ENCODE results near the gene COCH. TPM values are rescaled to one million over a fixed set of nuclear protein-coding genes. Genes with fewer than 3 reads are reported as not detected.

Gene COCH
- total RNA-seq, 1 experiment from 2014 or later: 6.7 TPM

DNA sequence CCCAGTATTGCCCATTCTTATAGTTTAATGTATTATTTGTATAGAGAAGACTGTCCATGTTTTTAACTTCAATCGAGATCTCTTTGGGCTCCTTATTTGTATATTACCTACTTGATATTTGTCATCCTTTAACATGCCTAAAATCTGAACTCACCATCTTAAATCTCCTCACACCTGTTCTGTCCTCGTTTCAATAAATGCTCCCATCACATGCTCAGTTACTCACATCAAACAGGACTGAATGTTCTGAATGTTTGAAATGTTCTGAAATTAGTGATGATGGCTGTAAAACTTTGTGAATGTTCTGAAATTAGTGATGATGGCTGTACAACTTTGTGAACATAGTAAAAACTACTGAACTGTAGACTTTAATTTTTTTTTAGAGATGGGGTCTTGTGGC lies 34.5 kb downstream of the COCH start (continued):
- TF ChIP-seq, protein P1, sequence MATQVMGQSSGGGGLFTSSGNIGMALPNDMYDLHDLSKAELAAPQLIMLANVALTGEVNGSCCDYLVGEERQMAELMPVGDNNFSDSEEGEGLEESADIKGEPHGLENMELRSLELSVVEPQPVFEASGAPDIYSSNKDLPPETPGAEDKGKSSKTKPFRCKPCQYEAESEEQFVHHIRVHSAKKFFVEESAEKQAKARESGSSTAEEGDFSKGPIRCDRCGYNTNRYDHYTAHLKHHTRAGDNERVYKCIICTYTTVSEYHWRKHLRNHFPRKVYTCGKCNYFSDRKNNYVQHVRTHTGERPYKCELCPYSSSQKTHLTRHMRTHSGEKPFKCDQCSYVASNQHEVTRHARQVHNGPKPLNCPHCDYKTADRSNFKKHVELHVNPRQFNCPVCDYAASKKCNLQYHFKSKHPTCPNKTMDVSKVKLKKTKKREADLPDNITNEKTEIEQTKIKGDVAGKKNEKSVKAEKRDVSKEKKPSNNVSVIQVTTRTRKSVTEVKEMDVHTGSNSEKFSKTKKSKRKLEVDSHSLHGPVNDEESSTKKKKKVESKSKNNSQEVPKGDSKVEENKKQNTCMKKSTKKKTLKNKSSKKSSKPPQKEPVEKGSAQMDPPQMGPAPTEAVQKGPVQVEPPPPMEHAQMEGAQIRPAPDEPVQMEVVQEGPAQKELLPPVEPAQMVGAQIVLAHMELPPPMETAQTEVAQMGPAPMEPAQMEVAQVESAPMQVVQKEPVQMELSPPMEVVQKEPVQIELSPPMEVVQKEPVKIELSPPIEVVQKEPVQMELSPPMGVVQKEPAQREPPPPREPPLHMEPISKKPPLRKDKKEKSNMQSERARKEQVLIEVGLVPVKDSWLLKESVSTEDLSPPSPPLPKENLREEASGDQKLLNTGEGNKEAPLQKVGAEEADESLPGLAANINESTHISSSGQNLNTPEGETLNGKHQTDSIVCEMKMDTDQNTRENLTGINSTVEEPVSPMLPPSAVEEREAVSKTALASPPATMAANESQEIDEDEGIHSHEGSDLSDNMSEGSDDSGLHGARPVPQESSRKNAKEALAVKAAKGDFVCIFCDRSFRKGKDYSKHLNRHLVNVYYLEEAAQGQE (IDR thresholded peaks at IDR 0.05; ENCODE audit: low read depth): no peak
- TF ChIP-seq CEBPB (IDR thresholded peaks at IDR 0.05; ENCODE audit: low read depth) (no peak), RAD21 (IDR thresholded peaks at IDR 0.05; ENCODE audit: low read depth) (no peak), POLR2A (IDR thresholded peaks at IDR 0.05; ENCODE audit: borderline replicate concordance, extremely low read depth, insufficient read depth, insufficient read length) (no peak), YY1 (IDR thresholded peaks at IDR 0.05; ENCODE audit: extremely low read depth, insufficient replicate concordance, low read depth, low read length) (no peak), SRF (IDR thresholded peaks at IDR 0.05; ENCODE audit: low read depth) (no peak)
- TF ChIP-seq, protein P2, sequence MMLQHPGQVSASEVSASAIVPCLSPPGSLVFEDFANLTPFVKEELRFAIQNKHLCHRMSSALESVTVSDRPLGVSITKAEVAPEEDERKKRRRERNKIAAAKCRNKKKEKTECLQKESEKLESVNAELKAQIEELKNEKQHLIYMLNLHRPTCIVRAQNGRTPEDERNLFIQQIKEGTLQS (IDR thresholded peaks at IDR 0.05): no peak

DNA sequence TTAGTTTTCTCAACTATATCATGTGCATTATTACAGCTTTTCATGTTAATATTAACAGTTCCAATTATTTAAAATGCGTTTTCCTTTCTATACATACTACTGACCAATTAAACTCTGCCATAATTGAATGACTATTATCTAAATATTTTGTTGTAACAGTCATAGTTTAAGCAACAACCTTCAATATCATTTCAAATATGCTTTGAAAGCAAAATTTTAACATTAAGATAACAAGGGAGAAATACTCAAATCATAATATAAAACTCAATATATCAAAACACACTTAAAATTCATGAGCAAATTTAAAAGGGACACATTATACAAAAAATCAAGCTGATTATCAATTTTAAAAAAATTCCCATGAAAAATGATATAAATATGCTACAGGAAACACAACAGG lies 40.5 kb downstream of the COCH start:
- Histone ChIP-seq H3K9ac (ENCODE audit: low read length) (no peak overlapping the region), H3K27ac (ENCODE audit: low read depth, low read length) (no peak overlapping the region), H3K4me3 (replicated peaks in 1 of 2; ENCODE audit: low read depth in 1 of 2, low read length in 2 of 2) (no peak overlapping the region), H3K27me3 (ENCODE audit: insufficient read depth, low read length) (no peaks in the 10 kb centered on the region), H3K79me2 (ENCODE audit: insufficient read depth, low read length) (peaks cover 16% of the 10 kb centered on the region), H3K4me1 (ENCODE audit: control insufficient read depth in 1 of 2, insufficient read depth in 2 of 2, low read length in 2 of 2) (no peaks in the 10 kb centered on the region), H4K20me1 (ENCODE audit: insufficient read depth) (peaks cover 13% of the 10 kb centered on the region), H2AFZ (ENCODE audit: low read depth, low read length, poor library complexity, severe bottlenecking) (no peak overlapping the region), H3K9me2 (ENCODE audit: insufficient read depth) (no peaks in the 10 kb centered on the region), H3K9me3 (ENCODE audit: control insufficient read depth in 1 of 2, insufficient read depth in 1 of 2, low read depth in 1 of 2, low read length in 2 of 2) (no peaks in the 10 kb centered on the region), H3K4me2 (ENCODE audit: low read length) (no peak overlapping the region), H3K36me3 (ENCODE audit: control insufficient read depth in 1 of 2, insufficient read depth in 2 of 2, low read length in 2 of 2) (peaks cover 10 to 17% of the 10 kb centered on the region in 2 experiments; a peak in 3 of 4 replicates)
- ChIA-PET POLR2A (no interaction called here), RAD21 (ENCODE audit: low non-redundant PET in 1 of 2, low total read pairs in 2 of 2, uncharacterized antibody in 2 of 2, unreplicated experiment in 2 of 2) (no interaction called here), CTCF (interaction anchor here (1.2 kb wide), 1 partner anchor 17 kb away, joined by 3 read pairs; no protein-coding TSS in a partner anchor)
- intact Hi-C loops (cut with micrococcal nuclease): no loop called here
- TF ChIP-seq, protein P2 (IDR thresholded peaks at IDR 0.05): no peak
- TF ChIP-seq, protein P3, sequence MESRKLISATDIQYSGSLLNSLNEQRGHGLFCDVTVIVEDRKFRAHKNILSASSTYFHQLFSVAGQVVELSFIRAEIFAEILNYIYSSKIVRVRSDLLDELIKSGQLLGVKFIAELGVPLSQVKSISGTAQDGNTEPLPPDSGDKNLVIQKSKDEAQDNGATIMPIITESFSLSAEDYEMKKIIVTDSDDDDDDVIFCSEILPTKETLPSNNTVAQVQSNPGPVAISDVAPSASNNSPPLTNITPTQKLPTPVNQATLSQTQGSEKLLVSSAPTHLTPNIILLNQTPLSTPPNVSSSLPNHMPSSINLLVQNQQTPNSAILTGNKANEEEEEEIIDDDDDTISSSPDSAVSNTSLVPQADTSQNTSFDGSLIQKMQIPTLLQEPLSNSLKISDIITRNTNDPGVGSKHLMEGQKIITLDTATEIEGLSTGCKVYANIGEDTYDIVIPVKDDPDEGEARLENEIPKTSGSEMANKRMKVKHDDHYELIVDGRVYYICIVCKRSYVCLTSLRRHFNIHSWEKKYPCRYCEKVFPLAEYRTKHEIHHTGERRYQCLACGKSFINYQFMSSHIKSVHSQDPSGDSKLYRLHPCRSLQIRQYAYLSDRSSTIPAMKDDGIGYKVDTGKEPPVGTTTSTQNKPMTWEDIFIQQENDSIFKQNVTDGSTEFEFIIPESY (IDR thresholded peaks at IDR 0.05; ENCODE audit: extremely low read depth, insufficient replicate concordance, low read length): no peak
- BruUV-seq (replicated peaks): no TSS peak
- no peak for ATAC-seq
- no peak for DNase-seq (ENCODE audit: low read depth, low spot score)

Measured in HCT116 (cell line).